ENCODE measurements around the gene NTRK2.

NTRK2 gene

GRCh38 chr9:84731696-84732095 lies 62.2 kb downstream of the NTRK2 start:
- ChIA-PET CTCF (interaction anchor here (1.1 kb wide), 1 partner anchor 18 kb away, joined by 6 read pairs; no protein-coding TSS in a partner anchor), POLR2A (no interaction called here)

GRCh38 chr9:84736081-84736480 lies 66.6 kb downstream of the NTRK2 start:
- no peak for TF ChIP-seq CTCF (IDR thresholded peaks at IDR 0.05; ENCODE audit: control extremely low read depth, extremely low read depth, low read depth, missing control alignments)
- ChIA-PET POLR2A (no interaction called here), CTCF (interaction anchor here (1.1 to 1.4 kb wide), 3 partner anchors 16 to 53 kb away, joined by 3 read pairs; no protein-coding TSS in a partner anchor)
- no peak for DNase-seq (ENCODE audit: extremely low spot score)

More at GRCh38 chr9:84731696-84732095, 62.2 kb downstream of the NTRK2 start:
- no peak for TF ChIP-seq CTCF (IDR thresholded peaks at IDR 0.05; ENCODE audit: control extremely low read depth, extremely low read depth, low read depth, missing control alignments)
- DNase-seq (ENCODE audit: extremely low spot score), result no peak

- POLR2A ChIA-PET, result no interaction called here
- DNase-seq (ENCODE audit: extremely low spot score), result no peak
- CTCF ChIA-PET, result interaction anchor here (1.1 to 1.4 kb wide), 3 partner anchors 15 to 52 kb away, joined by 3 read pairs; no protein-coding TSS in a partner anchor
- no peak for TF ChIP-seq CTCF (IDR thresholded peaks at IDR 0.05; ENCODE audit: control extremely low read depth, extremely low read depth, low read depth, missing control alignments)
These were observed 67.0 kb downstream of the NTRK2 start for GRCh38 chr9:84736536-84736935.

- DNase-seq (ENCODE audit: extremely low spot score), result no peak
- no peak for TF ChIP-seq CTCF (IDR thresholded peaks at IDR 0.05; ENCODE audit: control extremely low read depth, extremely low read depth, low read depth, missing control alignments)
- ChIA-PET POLR2A (no interaction called here), CTCF (interaction anchor here (0.9 to 1.1 kb wide), 2 partner anchors 11 to 41 kb away, joined by 3 read pairs; no protein-coding TSS in a partner anchor)
These were observed 68.8 kb downstream of the NTRK2 start for GRCh38 chr9:84738353-84738752.

- no peak for TF ChIP-seq CTCF (IDR thresholded peaks at IDR 0.05; ENCODE audit: control extremely low read depth, extremely low read depth, low read depth, missing control alignments)
- no peak for DNase-seq (ENCODE audit: extremely low spot score)
- POLR2A ChIA-PET, result no interaction called here
- CTCF ChIA-PET, result interaction anchor here (0.8 to 2.0 kb wide), 2 partner anchors 14 to 29 kb away, joined by 3 to 9 read pairs; no protein-coding TSS in a partner anchor
These were observed 72.7 kb downstream of the NTRK2 start for GRCh38 chr9:84742261-84742660.

- ChIA-PET POLR2A (no interaction called here), CTCF (interaction anchor here (1.8 kb wide), 1 partner anchor 47 kb away, joined by 5 read pairs; no protein-coding TSS in a partner anchor)
- TF ChIP-seq CTCF (IDR thresholded peaks at IDR 0.05; ENCODE audit: control extremely low read depth, extremely low read depth, low read depth, missing control alignments), result no peak
- DNase-seq (ENCODE audit: extremely low spot score), result no peak
These were observed 74.7 kb downstream of the NTRK2 start for GRCh38 chr9:84744195-84744594.

Measured in GM10248 (cell line).